ENCODE data around the gene PRKD1. TPM values are rescaled to one million over a fixed set of nuclear protein-coding genes. Genes with fewer than 3 reads are reported as not detected.
"Not testable (repeated sequence)": the region's sequence is repeated elsewhere in the genome, so short reads cannot be mapped to it uniquely, and the experiment has no call there.

Gene PRKD1
- total RNA-seq, 6 experiments from 2014 or later = 0.74 to 6.2 (median 2.2) TPM

DNA sequence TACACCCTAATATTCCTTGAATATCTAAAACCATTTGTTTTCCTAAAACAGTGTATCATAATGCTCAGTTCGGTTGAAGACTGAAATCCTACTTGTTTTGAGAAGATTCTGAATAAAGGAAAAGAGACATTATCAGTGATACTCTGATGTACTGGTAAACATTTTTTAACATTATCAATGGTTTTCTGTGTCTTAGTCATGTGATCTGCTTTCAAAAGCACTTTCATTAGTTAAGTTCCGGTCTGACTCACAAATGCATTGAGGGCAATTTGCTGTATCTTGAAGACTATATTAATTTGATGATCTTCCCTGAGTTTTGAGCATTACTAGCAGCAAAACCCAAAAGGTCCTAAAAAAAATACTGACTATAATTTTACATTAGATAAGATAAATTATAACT lies 145.6 kb downstream of the PRKD1 start:
- no peak overlapping the region for H3K4me3 ChIP-seq
- no peak overlapping the region for H3K27ac ChIP-seq
- no peaks in the 10 kb centered on the region for H3K27me3 ChIP-seq
- WGBS (ENCODE audit: insufficient coverage, low coverage, low lambda C conversion rate, missing lambda C conversion rate) = 66% methylated on average over 2 of the region's 2 CpGs
- intact Hi-C loops (cut with DNase I) = no loop called here
- no peaks in the 10 kb centered on the region for H3K4me1 ChIP-seq
- DNase-seq = no peak
- no peak for ATAC-seq
- no peaks in the 10 kb centered on the region for H3K9me3 ChIP-seq
- no peaks in the 10 kb centered on the region for H3K36me3 ChIP-seq
- TF ChIP-seq POLR2A (IDR thresholded peaks at IDR 0.05) = no peak
- TF ChIP-seq, protein P1, sequence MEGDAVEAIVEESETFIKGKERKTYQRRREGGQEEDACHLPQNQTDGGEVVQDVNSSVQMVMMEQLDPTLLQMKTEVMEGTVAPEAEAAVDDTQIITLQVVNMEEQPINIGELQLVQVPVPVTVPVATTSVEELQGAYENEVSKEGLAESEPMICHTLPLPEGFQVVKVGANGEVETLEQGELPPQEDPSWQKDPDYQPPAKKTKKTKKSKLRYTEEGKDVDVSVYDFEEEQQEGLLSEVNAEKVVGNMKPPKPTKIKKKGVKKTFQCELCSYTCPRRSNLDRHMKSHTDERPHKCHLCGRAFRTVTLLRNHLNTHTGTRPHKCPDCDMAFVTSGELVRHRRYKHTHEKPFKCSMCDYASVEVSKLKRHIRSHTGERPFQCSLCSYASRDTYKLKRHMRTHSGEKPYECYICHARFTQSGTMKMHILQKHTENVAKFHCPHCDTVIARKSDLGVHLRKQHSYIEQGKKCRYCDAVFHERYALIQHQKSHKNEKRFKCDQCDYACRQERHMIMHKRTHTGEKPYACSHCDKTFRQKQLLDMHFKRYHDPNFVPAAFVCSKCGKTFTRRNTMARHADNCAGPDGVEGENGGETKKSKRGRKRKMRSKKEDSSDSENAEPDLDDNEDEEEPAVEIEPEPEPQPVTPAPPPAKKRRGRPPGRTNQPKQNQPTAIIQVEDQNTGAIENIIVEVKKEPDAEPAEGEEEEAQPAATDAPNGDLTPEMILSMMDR (IDR thresholded peaks at IDR 0.05) = no peak

DNA sequence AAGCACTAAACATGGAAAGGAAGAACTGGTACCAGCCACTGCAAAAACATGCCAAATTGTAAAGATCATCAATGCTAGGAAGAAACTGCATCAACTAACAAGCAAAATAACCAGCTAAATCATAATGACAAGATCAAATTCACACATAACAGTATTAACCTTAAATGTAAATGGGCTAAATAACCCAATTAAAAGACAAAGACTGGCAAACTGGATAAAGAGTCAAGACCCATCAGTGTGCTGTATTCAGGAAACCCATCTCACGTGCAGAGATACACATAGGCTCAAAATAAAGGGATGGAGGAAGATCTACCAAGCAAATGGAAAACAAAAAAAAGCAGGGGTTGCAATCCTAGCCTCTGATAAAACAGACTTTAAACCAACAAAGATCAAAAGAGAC lies 150.5 kb downstream of the PRKD1 start:
- H3K4me1 ChIP-seq; H3K27ac ChIP-seq; intact Hi-C loops (cut with DNase I); DNase-seq; H3K4me3 ChIP-seq; H3K27me3 ChIP-seq; H3K36me3 ChIP-seq; H3K9me3 ChIP-seq; ATAC-seq: not testable (repeated sequence)
- WGBS (ENCODE audit: insufficient coverage, low coverage, low lambda C conversion rate, missing lambda C conversion rate) = 33% methylated on average over 1 of the region's 1 CpG

DNA sequence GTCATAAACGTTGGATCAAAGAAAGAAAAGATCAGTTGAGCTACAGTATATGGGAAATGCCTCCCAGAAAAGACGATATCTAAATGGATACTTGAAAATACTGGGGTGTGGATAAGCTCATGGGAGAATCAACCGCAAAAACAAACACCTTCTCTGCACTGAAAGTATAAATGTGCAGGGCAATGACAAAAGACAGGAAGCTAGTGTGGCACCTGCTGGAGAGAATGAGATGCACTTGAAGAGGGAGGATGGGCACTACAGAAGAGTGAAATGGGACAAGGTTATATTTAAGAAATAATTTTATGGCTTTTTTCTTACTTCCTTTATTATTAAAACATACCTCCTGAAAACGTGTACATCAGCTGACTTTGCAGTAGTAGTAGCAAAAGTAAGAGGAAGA lies 153.7 kb downstream of the PRKD1 start:
- Histone ChIP-seq H3K27ac (no peak overlapping the region), H3K27me3 (no peaks in the 10 kb centered on the region), H3K9me3 (no peaks in the 10 kb centered on the region), H3K36me3 (no peaks in the 10 kb centered on the region), H3K4me1 (no peaks in the 10 kb centered on the region), H3K4me3 (no peak overlapping the region)
- DNase-seq = no peak
- 33% methylated on average over 4 of the region's 4 CpGs for WGBS (ENCODE audit: insufficient coverage, low coverage, low lambda C conversion rate, missing lambda C conversion rate)
- intact Hi-C loops (cut with DNase I) = no loop called here
- TF ChIP-seq, protein P1 (IDR thresholded peaks at IDR 0.05) = no peak
- TF ChIP-seq POLR2A (IDR thresholded peaks at IDR 0.05) = no peak
- ATAC-seq = no peak

DNA sequence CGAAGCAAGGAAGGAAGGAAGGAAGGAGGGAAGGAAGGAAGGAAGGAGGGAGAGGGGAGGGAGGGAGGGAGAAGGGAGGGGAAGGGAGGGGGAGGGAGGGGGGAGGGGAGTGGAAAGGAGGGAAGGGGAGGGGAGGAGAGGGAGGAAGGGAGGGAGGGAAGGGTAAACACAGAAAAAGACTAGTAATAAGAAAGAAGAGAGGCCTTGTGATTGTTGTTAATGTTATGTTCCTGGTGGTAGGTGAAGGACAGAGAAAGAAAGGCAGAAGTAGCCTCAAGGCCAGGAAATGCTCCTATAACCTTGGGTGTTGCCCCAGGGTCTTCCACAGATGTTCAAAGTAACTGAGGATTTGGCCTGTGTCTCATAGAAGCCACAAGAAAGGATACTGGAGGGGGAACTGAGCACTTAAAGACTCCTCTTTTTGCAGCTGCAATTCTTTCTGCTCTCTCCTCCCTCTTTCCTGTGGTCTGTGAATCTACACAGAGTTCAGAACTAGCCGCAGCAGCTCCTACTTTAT lies 164.2 kb downstream of the PRKD1 start:
- intact Hi-C loops (cut with DNase I) = no loop called here
- Histone ChIP-seq H3K4me1 (no peaks in the 10 kb centered on the region), H3K27ac (no peak overlapping the region), H3K4me3 (no peak overlapping the region), H3K36me3 (no peaks in the 10 kb centered on the region), H3K9me3 (no peaks in the 10 kb centered on the region), H3K27me3 (no peaks in the 10 kb centered on the region)
- 43% methylated on average over 2 of the region's 2 CpGs for WGBS (ENCODE audit: insufficient coverage, low coverage, low lambda C conversion rate, missing lambda C conversion rate)
- TF ChIP-seq, protein P1 (IDR thresholded peaks at IDR 0.05) = no peak
- no peak for TF ChIP-seq POLR2A (IDR thresholded peaks at IDR 0.05)
- ATAC-seq = no peak
- DNase-seq = no peak

DNA sequence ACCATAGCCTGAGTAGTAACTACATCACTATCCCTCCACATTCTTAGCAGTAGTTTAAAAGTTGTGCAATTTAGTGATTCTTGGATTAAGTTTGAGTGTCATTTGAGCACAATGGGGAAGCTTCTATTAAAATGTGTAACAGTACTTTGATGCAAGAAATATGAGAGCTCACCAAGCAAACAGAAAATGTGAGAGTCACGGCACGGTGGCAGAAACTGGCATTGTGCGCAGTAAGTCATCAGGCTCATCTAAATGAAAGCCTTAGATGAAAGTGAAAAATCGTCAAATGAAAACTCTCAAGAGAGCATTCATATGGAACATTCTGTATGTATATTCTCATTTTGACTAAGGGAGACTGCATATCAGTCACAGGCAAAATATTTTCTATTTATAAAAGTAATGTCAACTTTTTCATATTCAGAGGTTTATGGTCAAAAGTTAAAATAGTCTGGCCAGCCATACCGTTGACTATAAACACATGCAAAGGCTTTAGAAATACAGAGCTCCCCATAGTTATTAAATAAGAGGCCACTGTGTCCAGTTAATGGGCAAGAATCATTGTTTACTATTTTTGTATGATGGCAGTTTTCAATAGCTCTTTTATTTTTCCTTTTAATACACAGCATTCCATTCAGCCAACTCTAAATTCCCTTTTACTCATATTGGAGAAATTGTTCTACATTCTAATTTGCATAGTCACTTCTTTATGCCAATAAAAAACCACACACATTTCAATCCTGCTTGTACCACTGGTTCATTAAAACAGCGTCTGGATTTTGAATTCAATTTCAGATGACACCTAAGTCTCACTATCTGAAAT lies 167.9 kb downstream of the PRKD1 start:
- TF ChIP-seq POLR2A (IDR thresholded peaks at IDR 0.05) = no peak
- TF ChIP-seq, protein P1 (IDR thresholded peaks at IDR 0.05) = no peak
- no peaks in the 10 kb centered on the region for H3K9me3 ChIP-seq
- DNase-seq (no peak), ATAC-seq (no peak)
- H3K36me3 ChIP-seq = no peaks in the 10 kb centered on the region
- no peaks in the 10 kb centered on the region for H3K4me1 ChIP-seq
- WGBS (ENCODE audit: insufficient coverage, low coverage, low lambda C conversion rate, missing lambda C conversion rate) = 73% methylated on average over 6 of the region's 6 CpGs
- no peak overlapping the region for H3K4me3 ChIP-seq
- no peaks in the 10 kb centered on the region for H3K27me3 ChIP-seq
- intact Hi-C loops (cut with DNase I) = no loop called here
- no peak overlapping the region for H3K27ac ChIP-seq

Measured in right lobe of liver (tissue), 6 donors.